ENCODE data around the gene PLCL1.

The PLCL1 gene
- total RNA-seq = 40.4 to 59.3 (median 44.2) reads per million in 4 donors

DNA sequence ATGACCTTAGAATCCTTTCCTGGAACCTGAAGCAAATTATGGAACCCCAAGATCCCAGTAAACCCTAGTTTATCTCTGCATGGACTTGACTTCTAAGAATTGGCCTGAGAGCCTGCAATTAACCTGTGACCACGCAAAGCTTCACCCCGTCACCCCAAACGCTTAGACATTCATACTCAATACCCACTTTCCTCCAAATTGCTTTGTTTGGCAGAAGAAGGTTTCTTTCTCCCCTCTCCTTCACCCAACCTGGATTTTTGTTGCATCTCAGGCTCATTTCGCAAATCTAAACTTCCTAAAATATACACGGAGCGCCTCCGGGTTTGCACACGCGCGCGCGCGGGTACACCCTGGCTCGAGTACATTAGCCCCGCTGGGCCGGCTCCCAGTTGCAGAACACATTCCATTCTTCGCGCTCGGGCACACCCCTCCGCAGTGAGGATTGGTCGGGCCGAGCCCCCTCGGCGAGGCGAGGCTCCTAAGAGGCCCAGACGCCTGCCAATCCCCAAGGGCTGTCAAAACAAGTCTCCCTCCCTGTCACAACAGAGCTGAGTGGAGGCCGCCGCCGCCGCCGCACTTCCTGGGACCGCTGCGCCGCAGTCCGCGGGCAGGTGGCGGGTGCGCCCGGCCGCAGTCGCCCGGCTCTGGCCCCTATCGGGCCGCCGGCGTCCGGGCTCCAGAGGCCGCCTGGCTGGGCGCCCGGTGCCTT lies at the start of gene PLCL1:
Gene PLCL1 (plus strand): TSS at position 545 of the 709 bp plus-strand sequence.
- peak; percentile 77 to 91 (median 83) for DNase-seq

DNA sequence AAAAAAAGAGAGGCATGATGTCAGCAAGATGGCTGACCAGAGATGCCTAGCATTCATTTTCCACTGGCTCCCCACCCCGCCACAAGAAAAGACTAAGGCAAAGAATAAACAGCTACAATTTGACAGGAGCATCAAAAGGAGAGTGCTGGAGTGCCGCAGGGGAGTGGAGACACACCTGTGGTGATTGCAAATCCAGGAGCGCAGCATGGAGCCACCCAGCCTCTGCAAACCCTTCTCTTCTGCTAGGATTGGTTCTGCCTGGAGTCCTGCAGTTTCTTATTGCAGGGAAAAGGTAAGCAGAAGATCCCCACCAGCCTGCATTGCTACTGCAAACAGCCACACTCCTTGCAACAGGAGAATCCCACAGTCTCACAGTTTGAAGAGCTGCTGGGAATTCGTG lies 45.4 kb upstream of the PLCL1 start:
- no peak for DNase-seq

DNA sequence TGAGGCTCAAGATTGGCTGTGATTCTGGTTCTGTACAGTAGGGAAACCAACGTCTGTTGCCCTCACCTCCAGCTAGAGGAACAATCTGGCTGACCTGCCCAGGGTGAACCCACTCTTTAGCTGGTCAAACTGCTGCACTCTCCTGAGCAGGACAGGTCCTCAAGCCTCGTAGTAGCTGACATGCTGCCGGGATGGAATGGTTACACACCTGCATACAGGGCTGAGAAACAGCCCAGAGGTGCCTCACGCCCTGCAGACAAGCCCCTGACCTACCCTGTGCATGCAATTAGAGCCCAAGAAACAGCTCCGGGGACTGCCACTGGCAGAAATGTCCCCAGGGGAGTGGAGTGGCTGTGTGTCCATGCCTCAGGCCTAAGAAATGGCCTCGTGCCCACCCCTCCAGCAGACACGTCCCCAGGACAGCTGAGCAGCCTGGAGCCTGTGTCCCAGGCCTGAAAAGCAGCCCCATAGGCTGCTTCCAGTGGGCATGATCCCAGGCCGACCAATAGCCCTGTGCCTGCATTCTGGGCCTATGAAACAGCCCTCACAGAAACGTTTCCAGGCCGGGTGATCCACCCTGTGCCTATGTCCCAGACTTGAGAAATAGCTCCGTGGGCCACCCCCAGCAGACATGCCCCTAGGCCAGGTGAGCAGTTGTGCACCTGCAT lies 44.6 kb upstream of the PLCL1 start:
- DNase-seq = no peak

DNA sequence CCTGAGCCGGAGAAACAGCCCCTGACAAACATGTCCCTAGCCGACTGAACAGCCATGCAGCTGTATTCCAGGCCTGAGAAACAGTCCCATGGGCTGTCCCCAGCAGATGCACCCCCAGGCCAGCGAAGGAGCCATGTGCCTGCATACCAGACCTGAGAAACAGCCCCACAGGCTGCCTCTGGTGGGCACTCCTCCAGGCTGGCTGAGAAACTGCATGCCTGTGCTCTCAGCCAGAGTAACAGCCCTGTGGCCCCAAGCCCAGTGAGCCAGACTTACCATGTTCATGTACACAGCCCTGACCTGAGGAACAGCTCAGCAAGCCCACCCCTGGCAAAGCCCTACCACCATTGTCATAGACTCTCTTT lies 44.1 kb upstream of the PLCL1 start:
- no peak for DNase-seq

DNA sequence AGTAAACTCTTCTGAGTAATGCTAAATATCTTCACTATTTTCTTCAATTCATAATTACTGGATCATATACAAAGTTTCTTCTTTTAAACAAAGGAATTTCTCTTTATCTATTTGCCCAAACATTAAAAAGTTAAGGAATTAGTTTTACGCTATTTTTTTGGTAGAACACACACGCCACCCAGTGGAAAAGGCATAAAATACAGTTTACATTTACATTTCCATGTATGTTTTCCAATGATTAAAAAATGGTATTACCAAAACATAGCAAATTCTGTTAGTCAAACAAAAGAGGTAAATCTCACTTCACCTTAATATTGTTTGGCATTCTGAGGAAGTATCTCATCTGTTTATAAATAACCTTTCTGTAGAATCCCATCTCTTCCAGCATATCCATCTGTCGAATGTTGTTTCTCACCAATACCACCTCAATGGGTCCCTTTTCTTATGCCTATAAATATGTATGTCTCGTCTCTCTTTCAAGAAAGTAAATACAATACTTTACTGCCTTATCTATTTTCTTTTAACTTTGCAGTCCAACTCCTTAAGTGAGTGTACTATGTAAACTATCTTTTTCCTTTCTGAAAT lies 26.5 kb upstream of the PLCL1 start:
- DNase-seq = peak in 2 of 5 donors; percentile 21 to 23

DNA sequence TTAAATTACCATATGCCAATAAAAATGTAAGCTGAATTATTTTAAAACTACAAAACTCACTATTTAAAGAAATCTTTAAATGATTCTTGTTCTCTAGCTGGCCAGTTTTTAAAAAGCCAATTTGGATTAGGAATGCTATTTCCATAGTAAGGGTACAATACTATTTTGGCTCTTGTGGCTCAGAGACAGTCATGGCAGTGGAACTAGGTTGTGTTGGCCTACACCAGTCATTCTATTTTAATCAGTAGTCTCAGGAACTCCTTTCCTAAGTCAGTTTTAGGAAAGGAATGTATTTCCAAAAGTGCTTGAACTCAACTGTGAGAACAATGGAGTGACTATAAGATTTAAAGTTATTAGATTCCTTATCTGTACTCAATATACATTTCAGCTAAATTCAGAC lies 25.1 kb upstream of the PLCL1 start:
- DNase-seq = no peak

DNA sequence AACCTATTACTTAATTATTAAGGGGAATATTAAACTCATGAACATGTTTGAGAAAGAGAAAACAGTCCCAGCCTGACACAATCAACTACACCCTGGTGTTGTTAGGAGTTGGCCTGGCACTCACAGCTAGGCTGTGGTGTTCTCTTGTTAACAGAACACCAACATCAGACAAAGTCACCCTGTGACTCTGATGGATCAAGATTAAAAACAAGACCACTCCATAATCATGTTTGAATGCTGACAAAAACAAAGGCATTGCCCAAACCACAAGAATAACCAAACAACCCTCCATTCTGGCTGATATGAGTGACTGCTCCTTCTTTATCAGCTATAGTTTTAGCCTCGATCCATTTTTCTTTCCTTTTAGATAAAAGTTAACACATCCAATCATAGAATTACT lies 22.3 kb upstream of the PLCL1 start:
- no peak for DNase-seq

DNA sequence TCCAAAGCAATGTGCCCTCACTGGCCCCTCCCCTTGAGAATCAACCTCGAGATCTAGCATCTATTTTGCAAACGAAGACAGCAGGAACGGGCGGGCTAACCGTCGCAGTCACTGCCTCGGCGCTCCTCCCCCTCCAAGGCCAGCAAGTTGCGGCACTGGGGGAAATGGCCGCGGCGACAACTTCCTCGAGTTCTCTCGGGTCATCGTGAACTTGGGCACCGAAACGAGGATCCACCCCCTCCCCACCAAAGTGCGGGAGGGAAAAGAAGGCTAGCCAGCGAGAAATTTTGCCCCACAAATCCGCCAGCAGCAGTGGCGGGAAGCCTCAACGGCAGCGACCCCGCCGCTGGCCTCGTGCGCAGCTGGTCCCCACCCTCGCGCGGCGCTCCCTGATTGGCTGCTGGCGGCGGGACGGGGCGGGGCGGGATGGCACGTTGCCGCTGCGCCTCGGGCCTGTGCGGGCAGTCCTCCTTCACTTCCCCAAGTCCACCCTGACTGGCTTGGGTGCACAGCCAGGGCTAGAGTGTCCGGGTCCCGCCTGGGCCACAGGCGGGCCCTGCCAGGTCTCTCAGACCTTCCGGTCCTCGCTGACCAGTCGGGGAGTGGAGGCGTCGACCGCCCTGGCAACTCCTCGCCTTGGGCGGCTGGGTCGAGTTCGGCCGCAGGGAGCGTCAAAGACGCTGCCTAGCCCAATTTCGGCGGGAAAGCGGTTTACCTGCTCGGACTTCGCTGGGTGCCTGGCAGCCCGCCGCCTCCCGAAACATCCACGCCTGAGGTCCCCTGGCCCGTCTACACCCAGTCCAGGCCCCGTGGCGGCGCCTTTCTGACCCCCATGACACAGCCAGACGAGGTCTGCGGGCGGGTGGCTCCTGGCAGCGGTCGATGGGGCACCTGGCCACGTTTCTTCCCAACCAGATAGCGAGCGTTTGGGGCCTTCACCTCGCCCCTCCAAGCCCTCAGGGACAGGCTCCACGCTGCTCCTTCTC lies 19.1 kb upstream of the PLCL1 start, which contains the start of gene BOLL:
Gene BOLL (minus strand): TSS at position 364 of the 986 bp plus-strand sequence. CDS start 3,469 bp downstream, outside the sequence.
- peak in 1 of 5 donors; percentile 13 for DNase-seq

DNA sequence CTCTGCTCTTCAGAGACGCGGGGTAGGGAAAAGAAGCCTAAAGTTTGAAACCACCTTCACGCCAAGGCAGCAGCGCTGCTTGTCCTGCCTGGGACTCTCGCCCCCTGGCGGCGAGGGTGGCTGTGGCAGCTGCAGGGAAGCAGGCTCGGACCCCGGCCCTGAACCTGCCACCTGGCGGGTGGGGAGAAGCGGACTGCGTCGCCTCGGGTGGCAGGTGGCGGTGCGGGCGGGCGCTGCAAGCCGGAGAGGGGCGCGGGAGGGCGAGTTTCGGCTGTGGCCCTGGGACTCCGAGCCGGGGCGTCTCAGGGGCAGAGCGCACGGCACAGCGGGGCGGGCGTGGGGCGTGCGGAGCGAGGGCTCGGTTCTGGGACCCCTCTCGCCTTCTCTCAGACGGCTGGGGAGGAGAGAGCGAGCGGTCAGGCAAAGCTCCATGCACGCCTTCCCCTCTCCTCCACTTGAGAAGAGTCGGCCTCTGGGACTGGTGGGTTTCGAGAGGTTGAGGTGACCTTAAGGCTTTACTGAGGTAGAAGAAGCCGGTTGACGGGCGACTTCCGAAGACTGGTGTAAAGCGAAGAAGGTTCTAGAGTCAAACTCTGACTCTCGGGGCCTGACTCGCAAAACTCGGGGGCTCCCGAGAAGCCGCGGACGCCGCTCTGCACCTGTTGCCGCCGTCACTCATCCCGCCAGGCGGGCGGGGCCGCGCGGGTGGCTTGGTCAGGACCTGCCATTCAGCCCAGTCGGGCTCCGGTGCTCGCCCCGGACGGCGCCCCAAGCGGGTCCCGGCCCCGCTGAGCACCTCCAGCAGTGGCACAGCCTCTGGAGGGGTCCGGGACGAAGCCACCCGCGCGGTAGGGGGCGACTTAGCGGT lies 18.1 kb upstream of the PLCL1 start:
- DNase-seq = peak; percentile 31 to 65 (median 36)

DNA sequence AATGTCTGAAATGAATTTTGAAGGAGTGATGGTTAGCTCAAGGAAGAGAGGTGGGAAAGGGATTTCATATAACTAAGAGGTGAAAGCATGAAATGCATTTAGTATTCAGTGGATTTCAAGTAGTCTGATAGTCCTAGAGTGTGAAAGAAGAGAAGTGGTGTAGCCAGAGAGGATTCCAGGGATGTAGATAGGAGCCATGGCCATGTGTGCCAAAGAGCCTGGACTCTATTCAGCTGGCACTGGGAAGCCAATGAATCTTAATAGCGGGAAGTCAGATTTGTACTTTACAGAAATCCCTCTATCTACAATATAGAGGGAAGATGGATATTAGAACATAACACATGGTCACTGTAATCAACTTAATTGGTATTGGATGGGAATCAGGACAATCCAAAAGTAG lies 10.9 kb upstream of the PLCL1 start:
- no peak for DNase-seq

DNA sequence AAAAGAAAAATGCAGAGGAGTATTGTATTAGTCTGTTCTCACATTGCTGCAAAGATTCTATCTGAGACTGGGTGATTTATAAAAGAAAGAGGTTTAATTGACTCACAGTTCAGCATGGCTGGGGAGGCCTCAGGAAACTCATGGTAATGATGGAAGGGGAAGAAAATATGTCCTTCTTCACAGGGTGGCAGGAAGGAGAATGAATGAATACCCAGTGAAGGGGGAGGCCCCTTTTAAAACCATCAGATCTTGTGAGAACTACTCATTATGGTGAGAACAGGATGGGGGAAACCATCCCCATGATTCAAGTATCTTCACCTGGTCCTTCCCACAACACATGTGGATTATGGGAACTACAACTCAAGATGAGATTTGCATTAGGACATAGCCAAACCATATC lies 9.1 kb upstream of the PLCL1 start:
- DNase-seq = no peak

DNA sequence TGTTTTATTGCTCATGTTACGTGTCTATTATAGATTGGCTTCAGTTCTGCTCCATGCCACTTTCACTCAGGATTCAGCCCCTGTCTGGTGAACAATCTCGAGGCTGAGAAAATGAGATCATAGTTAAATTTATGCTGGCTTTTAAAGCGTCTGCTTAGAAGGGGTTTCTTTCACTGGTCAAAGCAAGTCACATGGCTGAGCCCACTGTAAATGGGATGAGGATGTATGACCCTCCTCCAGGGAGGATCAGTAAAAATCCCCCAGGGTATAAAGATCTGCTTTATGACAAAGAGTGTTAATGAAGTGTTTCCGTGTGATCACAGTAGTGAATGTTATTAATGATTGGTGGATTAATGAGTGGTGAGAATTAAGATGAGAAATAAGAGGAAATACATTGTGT lies 6.2 kb upstream of the PLCL1 start:
- no peak for DNase-seq

DNA sequence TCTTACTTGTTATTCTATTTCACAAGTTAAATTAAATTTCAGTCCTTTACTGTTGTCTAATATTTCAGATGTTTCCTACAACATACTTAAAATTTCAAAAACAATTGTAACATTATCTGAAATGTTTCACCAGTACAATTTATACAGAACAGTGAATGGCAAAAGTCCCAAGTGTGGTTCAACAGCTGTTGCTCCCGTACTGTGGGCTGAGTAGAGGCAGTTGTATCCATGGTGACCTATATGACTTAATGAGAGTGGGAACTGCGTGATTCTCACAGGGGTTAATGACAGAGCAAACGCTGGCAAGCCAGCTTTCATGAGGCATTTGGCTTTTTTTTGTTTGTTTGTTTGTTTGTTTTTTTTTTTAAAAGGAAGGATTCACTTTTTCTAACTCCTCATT lies 5.3 kb upstream of the PLCL1 start:
- DNase-seq = no peak

DNA sequence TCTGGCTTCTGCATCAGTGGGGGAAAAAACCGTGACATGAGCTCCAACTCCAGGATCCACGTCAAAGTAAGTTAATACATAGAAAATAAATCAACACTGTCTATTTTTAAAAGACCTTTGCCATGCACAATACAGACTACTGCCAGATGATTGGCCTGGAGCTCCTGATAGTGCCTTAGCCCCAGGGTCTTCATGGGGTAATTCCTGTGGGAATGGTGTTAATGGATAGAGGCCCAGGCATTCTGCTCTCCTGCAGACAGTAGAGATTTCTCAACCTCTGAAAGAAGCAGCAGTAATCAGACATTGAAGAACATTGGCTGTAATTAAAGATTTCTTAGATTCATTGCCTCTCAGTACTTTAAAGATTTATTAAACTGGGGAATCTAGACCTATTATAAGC lies 4.3 kb upstream of the PLCL1 start:
- no peak for DNase-seq

DNA sequence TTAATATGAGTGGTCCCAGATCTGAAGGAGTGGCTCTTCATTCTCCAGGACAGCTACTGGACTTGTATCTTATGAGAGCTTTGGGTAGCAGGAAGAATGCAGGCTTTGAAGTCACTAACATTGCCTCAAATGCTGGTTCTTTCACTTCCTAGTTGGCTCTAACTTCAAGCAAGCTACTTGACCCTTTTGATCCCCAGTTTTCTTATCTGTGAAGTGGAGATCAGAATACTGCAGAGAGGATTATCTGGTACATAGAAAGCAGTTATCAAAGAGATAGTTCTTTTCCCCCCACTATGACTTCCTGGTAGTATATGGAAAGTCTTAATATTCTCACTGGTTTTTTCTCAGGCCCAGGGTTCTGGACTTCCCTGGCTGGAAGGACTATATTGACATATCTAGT lies 3.4 kb upstream of the PLCL1 start:
- DNase-seq = no peak

DNA sequence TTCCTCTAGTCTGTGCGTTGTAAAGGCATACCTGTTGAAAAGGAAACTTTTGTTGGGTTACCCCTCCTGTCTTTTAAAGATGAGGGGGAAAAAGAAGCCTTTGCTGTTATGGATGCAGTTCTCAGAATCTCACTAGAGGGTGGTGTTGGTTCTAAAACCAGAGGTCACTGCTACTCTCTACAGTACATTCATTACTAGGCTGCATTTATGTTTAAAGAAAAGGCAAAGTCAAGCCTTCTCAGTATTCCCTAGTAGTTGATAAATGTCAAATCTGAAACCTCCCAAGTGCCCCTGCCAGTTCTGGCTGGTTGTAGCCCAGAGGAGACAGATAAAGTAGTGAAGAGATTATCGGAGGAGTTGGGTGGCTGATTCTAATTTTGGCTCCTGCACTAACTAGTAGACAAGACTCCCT lies 1.4 kb upstream of the PLCL1 start:
- peak in 3 of 5 donors; percentile 12 to 51 (median 17) for DNase-seq

DNA sequence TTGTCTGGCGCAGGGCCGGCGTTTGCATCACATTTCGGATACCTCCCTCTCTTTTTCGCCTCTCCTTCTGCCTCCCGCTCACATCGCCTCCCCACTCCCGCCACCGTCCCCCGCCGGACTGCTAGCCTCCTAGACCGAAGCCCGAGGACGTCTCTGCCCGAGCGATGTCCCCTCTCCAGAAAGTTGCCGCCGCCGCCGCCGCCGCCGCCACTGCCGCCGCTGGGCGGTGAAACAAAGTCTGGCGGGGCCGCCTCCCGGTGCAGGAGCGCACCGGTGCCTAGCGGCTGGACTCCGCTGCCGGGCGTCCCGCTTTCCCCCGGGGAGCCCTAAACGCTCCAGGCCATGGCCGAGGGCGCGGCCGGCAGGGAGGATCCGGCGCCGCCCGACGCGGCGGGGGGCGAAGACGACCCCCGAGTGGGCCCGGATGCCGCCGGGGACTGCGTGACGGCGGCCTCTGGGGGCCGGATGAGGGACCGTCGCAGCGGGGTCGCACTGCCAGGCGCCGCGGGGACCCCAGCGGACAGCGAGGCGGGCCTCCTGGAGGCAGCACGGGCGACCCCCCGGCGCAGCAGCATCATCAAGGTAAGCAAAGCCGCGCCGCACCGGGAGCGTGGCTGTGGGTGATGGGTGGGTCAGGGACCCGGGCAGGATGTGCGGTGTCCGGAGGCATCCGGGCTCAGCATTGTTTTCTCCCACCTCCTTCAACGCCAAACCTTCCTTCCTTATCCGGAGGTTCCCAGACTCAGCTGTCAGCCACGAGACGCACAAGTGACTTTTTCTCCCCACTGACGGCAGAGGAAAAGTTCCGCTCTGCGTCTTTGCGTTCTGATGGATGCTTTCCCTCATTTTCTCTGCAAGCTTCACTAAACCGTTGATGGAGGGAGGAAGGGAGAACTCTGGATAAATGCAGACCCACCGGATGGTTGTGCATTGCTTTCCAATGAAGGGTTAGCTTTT lies 643 bp downstream of the PLCL1 start:
- peak; percentile 12 to 36 (median 22) for DNase-seq

DNA sequence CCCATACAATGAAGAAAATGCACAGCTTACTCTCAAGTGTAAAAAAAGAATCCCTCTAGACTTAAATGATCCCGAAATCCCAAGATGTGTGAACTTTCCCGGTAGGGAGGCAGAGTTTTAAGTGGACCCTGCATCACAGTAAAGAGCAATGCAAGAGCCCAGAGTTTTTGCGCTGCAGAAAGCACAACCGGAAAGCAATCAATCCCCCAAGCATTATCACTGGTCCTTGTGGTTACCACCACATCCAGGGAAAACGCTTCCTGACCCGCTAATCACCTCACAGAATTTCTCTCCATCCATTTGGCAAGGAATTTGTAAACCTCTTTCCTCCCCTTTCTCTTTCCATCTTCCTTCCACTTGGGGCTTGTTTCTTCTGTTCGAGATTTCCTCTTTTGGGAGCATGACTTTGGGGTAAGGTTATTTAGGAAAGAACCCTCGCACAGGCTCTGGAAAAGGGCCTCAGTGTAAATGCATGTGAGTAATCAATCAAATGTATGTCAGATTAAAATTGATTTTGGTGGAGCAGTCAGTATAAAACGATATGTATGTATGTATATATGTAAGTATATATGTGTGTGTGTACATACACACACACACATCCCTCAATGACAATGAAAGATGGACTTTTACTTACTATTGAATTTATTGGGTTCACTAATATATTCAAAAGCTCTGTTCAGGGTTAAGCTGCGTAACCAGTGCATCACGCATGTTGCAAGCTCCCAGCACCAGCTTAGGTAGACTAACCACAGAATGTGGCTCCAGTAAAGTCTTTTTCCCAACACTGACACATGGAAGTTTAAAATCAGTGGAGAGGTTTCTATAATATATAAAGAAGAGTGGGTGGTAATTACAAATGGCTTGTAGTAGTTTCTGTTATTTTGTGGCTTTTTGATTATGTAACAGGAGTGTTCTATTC lies 1.6 kb downstream of the PLCL1 start:
- no peak for DNase-seq

DNA sequence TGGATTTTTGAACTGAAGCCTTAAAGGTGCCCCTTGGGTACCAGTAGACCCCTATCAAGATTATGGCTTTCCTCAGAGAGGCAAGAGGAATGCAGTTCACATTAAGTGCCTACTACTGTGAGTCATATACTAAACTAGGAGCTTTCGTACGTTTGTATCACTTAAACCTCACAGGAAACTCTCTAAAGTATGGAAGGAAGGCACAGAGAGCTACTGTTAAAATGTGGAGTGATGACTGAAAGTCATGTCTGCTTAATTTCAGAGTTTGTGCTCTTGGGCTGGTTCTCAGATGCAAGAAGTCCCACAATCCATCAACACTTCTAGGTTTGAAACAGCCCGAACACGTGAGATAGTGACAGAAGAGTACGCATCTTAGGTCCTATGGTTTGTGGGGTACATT lies 4.7 kb downstream of the PLCL1 start:
- peak in 1 of 5 donors; percentile 7 for DNase-seq

Measured in T-helper 1 cell (primary cell).